ENCODE results near the gene PAX5. TPM values are rescaled to one million over a fixed set of nuclear protein-coding genes. Genes with fewer than 3 reads are reported as not detected.

PAX5 gene
- total RNA-seq, 1 donor from 2014 or later, result not detected

DNA sequence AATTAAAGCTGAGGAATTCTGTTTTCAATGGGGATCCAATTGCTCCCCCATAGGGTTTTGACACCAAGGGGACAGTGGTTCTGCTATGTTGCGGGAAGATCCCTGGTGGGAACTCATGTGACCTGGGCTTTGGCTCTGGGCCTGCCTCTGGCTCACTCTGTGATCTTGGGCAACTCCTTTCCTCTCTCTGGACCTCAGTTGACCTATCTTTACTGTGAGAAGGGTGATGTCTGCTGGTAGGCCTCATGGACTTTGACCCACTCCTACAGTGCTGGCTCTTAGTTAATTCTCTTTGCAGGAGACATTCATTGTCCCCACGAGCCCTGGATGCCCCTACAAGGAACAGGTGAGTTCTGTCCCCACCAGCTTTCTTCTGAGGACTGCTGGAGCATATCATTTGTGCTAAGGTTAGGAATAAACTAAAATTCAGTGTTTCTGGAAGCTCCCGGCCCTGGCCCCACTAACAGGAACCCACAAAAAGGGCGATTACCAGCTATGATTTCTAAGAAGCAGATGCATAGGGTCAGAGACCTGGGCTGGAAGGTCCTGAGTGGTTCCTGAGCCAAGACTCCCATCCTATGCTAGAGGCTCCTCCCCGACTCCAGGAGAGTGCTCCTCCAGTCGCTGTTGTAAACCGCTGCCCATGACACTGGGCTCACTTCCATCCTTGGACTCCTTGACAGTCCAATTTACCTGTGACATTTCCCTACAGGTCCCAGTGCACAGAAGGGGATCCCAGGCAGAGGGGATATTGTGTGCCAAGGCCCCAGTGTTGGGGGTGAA is 218.3 kb downstream of the PAX5 start:
- DNase-seq, result no peak
- intact Hi-C loops (cut with DNase I), result no loop called here
- ATAC-seq (ENCODE audit: poor library complexity), result no peak

GRCh38 chr9:36815023-36815422 is 219.0 kb downstream of the PAX5 start:
- intact Hi-C loops (cut with DNase I), result no loop called here
- ATAC-seq (ENCODE audit: poor library complexity), result no peak
- DNase-seq, result no peak

DNA sequence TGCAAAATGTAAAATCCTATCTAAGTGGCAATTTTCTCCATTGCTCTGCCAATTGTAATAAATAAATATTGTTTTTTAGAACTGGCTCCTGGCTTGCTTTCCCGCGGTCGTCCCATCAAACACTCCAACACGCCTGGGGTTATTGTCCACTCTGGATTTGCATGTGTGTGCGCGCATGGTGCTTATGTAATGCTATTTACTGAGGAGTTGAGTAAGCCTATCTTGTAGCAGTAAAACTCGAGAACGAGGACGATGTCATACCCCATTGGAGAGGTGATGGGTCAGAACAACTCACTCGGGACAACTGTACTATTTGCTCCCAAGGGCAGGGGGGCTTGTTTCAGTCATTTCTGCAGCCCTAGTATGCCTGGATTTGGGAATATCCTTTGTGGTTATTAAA is 220.9 kb downstream of the PAX5 start:
- no peak for ATAC-seq (ENCODE audit: poor library complexity)
- intact Hi-C loops (cut with DNase I), result no loop called here

DNA sequence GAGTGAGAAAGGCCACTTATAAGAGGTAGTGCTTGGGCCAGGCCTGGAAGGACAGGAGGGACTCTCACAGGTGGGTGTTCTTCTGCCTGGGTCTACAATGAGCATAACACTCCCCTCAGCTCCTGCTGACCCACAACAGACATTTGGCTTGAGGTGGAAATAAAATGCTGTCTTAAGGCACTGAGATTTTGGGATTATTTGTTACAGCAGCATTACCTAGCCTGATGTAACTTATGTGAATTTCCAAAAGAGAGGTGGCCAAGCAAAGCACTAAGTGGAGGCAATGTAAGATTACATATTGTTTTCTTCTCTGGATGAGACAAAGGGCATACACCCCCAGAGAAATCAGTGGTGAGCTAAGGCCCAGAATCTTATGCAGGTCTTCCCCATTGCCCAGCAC is 221.5 kb downstream of the PAX5 start:
- DNase-seq (no peak), ATAC-seq (ENCODE audit: poor library complexity) (no peak)
- intact Hi-C loops (cut with DNase I), result no loop called here

More for the DNA sequence above, 220.9 kb downstream of the PAX5 start:
- no peak for DNase-seq

- DNase-seq, result no peak
- no peak for ATAC-seq (ENCODE audit: poor library complexity)
- intact Hi-C loops (cut with DNase I), result no loop called here
Observed at GRCh38 chr9:36808251-36808650, 225.8 kb downstream of the PAX5 start.

- intact Hi-C loops (cut with DNase I), result no loop called here
- ATAC-seq (ENCODE audit: poor library complexity) (no peak), DNase-seq (no peak)
Observed at GRCh38 chr9:36803961-36804360, 230.1 kb downstream of the PAX5 start.

- ATAC-seq (ENCODE audit: poor library complexity), result no peak
- intact Hi-C loops (cut with DNase I), result no loop called here
- DNase-seq, result no peak
Observed at GRCh38 chr9:36802201-36802920, 231.7 kb downstream of the PAX5 start.

DNA sequence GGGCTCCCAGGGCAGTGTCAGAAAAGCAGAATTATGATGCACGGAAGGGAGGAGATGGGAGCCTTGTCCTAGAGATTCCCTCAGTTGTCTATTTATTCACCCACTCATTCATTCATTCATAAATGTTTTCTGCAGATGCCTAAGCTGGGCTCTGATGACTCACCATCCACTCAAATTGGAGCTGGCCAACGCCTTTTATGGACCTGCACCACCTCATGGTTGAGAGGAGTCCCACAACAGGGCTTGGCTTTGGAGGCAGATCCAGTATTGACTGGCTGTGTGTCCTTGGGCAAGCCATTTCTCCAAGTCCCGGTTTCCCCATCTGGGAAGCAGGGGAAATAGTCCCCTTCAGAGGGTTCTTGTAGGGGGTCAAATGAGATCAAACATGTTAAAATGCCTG is 233.6 kb downstream of the PAX5 start:
- DNase-seq (no peak), ATAC-seq (ENCODE audit: poor library complexity) (no peak)
- intact Hi-C loops (cut with DNase I), result no loop called here

GRCh38 chr9:36798350-36799065 is 235.6 kb downstream of the PAX5 start:
- no peak for DNase-seq
- intact Hi-C loops (cut with DNase I), result no loop called here
- ATAC-seq (ENCODE audit: poor library complexity), result no peak

GRCh38 chr9:36797471-36798220 is 236.4 kb downstream of the PAX5 start:
- intact Hi-C loops (cut with DNase I), result no loop called here
- DNase-seq, result no peak
- no peak for ATAC-seq (ENCODE audit: poor library complexity)

- intact Hi-C loops (cut with DNase I), result no loop called here
- ATAC-seq (ENCODE audit: poor library complexity), result no peak
Observed at GRCh38 chr9:36796671-36797419, 237.2 kb downstream of the PAX5 start.

GRCh38 chr9:36794461-36794860 is 239.6 kb downstream of the PAX5 start:
- DNase-seq (no peak), ATAC-seq (ENCODE audit: poor library complexity) (no peak)
- intact Hi-C loops (cut with DNase I), result no loop called here

More at GRCh38 chr9:36796671-36797419, 237.2 kb downstream of the PAX5 start:
- no peak for DNase-seq

- intact Hi-C loops (cut with DNase I), result no loop called here
- no peak for ATAC-seq (ENCODE audit: poor library complexity)
- no peak for DNase-seq
Observed at GRCh38 chr9:36793277-36793676, 240.8 kb downstream of the PAX5 start.

DNA sequence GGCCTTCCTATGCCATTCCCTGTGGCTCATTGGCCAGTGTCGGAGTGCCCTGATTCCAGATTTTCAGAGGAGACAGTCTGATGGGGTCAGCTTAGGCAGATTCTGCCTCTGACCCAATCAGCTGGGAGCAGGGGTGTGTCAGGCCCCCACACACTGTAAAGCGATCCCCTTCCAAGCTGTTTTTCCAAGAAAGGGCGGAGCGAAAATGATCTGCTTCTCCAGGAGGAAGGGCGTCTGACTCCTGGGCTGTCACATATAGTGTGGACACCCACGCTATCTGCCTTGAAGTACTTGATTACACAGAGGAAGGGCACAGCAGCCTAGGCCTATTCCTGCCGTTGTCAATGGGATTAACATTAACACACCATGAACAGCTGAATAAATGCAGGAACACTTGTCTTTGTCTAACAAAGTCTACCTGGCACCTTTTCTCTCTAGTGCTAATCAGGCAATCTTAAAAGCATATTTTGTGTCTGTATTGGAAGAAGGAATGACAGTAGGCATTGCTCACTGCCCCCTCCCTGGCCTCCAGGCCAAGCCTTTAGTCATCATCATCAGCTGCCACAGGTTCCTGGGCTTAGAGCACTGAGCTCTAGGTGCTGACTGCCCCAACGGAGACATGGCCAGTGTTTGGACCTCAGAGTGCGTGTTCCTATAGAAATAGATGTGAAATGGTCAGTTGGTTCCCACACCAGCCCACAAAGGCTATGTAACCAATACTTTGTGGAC is 242.7 kb downstream of the PAX5 start:
- DNase-seq (no peak), ATAC-seq (ENCODE audit: poor library complexity) (no peak)
- intact Hi-C loops (cut with DNase I), result no loop called here

DNA sequence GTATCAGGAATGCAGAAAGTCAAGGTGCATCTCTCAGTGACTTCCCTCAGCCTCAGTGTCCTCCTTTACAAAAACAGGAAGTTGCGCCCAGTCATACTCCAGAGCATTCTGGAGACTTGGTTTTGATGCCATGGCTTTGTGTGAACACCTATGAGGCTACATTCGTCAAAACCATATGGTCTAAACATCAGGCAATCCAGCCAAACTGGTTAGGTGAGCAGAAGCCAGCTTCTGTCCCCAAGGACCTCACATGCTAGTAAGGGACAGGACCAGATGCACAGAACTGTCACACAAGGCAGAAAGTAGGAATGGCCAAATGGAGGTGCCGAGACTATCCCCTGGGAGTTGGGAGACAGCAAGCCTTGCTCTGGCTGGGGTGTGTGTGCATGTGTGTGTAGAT is 244.2 kb downstream of the PAX5 start:
- intact Hi-C loops (cut with DNase I), result no loop called here
- ATAC-seq (ENCODE audit: poor library complexity), result no peak
- no peak for DNase-seq

DNA sequence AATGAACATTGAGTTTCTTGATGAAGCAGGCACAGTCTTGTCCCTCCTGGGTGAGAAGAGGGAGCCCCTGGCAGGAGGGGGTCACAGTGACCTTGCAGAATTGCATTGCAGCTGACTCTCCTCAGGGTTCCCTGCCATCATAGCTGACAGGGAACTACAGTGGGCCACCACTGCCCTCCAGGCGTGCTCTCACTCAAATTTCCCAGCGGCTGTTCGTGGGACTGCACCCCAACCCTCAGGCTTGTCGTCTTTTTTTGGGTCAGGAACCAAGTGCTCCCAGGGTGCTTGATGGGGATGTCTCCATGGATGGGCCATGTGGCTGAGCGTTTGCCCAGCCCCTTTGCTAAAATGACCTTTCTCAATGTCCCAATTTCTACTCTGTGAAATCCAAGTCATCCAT is 245.5 kb downstream of the PAX5 start:
- intact Hi-C loops (cut with DNase I), result no loop called here
- DNase-seq (no peak), ATAC-seq (ENCODE audit: poor library complexity) (no peak)

GRCh38 chr9:36787709-36788108 is 246.4 kb downstream of the PAX5 start:
- intact Hi-C loops (cut with DNase I), result no loop called here
- DNase-seq (no peak), ATAC-seq (ENCODE audit: poor library complexity) (no peak)

All from Right ventricle myocardium superior (tissue), 1 donor.